GM21423 (cell line): ENCODE results near the gene LANCL2.
"Not testable (repeated sequence)": the region's sequence is repeated elsewhere in the genome, so short reads cannot be mapped to it uniquely, and the experiment has no call there.

ENCODE experiments used
- ATAC-seq: cut with Tn5 transposase; IDR thresholded peaks from one replicate; pipeline ENCODE4 v1.9.1; 2021; ENCODE audit warnings: mild to moderate bottlenecking, moderate library complexity; ENCODE audit not compliant: unreplicated experiment

LANCL2 gene

GRCh38 chr7:55402506-55402905, 37.4 kb downstream of the LANCL2 start:
- ATAC-seq: not testable (repeated sequence)

DNA sequence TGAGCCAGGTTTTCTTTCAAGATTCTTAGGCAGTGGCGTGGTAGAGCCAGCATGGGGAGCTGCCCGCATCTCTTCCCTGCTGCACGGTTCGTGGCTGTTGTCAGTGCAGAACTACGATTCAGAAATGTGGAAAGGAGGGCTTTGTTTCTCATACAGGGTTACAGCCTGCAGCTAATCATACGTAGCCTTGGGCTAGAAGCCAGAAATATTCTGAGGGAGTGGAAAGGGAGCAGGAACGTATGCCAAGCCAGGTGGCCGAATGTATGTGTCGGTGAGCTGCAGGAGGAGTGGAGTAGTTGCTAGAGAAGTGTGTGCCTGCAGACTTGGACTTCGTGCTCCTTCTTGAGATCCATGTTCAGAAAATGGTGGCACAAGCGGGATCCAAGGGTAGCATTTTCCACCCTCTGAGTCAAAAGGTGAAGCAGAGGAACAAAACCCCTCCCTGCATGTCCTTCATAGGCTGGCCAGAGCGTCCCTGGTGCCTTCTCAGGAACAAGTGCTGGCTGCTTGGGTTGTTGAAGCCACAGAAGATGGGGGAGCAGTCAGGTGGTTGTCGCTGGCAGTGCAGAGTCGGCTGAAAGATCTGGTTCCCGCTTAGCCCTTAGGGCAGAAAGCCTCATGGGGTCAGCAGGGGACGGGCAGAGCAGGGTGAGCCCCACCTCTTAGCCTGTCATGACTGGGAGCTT, 40.9 kb downstream of the LANCL2 start:
- no peak for ATAC-seq

- ATAC-seq: peak; percentile 72
Measured at GRCh38 chr7:55409482-55410225, 44.5 kb downstream of the LANCL2 start.

DNA sequence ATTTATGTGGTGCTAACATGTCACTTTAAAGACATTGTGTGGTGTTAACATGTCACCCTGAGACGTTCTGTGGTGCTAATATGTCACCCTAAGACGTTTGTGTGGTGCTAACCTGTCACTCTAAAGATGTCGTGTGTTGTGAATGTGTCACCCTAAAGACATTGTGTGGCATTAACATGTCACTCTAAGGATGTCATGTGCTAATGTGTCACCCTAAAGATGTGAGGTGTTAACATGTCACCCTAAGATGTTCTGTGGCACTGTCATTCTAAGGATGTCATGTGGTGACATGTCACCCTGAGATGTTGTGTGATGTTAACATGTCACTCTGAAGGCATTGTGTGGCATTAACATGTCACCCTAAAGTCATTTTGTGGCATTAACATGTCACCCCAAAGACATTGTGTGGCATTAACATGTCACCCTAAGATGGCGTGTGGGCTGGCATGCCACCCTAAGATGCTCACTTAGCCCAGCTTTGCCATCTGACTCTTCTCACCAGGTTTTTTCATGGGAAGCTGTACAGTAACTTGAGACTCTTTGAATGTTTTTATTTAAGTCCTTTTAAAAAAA, 45.6 kb downstream of the LANCL2 start:
- ATAC-seq: no peak

DNA sequence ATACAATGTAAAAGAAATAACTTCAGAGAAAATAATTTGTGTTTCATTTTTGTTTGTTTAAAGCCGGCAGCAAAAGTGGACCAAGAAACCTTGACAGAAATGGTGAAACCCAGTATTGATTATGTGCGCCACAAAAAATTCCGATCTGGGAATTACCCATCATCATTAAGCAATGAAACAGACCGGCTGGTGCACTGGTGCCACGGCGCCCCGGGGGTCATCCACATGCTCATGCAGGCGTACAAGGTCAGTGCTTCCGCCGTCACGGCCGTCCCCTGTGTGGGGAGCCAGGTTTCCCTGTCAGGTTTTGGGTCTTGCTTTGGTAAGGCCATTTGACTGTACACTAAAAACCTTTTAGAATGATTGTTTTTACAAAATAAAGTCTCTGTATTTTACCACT, 46.7 kb downstream of the LANCL2 start:
- ATAC-seq: no peak

DNA sequence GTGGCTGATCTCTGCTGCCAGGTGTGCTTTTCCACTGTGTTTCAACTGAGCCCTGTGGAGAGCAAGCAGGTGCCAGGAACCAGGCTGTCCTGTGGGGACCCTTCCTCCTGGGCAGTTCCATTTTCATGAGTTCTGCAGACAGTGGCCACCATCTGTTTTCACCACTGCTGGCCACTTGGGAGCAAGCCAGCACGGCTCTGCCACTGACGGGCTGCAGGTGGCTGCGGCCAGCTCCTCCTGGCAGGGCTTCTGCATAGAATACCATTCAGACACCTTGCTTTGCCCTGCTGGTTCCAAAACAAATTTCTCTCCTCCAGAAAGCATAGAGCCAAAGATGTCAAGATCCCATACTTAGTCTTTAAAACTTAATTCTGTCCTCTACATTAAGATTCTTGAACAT, 48.3 kb downstream of the LANCL2 start:
- no peak for ATAC-seq

DNA sequence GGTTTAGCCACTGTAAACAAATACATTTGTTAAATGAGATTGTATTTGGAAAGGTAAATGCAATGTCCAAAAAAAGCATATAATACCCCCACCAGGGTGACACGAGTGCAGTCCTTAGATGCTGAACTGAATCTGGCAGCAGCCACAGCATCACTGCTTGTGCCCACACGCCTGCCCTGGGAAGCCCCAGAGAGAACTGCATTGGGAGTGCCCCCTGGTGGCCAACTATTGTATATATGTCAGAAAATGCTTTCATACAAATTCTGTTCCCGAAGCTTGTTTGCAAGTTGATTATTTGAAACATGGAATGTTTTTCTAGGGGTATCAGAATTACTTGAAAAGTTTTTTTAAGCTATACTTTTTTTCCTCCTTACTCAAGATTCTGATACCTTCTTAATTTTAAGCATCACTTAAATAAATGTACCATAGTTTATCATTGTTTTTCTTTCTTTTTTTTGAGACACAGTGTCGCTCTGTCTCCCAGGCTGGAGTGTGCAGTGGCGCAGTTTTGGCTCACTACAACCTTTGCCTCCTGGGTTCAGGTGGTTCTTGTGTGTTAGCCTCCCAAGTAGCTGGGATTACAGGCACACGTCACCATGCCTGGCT, 50.1 kb downstream of the LANCL2 start:
- ATAC-seq: peak; percentile 96

GRCh38 chr7:55417456-55417855, 52.3 kb downstream of the LANCL2 start:
- not testable (repeated sequence) for ATAC-seq

GRCh38 chr7:55420530-55420929, 55.4 kb downstream of the LANCL2 start:
- no peak for ATAC-seq

- ATAC-seq: no peak
Measured at GRCh38 chr7:55423277-55423711, 58.2 kb downstream of the LANCL2 start.

GRCh38 chr7:55423891-55424290, 58.8 kb downstream of the LANCL2 start:
- ATAC-seq: no peak

DNA sequence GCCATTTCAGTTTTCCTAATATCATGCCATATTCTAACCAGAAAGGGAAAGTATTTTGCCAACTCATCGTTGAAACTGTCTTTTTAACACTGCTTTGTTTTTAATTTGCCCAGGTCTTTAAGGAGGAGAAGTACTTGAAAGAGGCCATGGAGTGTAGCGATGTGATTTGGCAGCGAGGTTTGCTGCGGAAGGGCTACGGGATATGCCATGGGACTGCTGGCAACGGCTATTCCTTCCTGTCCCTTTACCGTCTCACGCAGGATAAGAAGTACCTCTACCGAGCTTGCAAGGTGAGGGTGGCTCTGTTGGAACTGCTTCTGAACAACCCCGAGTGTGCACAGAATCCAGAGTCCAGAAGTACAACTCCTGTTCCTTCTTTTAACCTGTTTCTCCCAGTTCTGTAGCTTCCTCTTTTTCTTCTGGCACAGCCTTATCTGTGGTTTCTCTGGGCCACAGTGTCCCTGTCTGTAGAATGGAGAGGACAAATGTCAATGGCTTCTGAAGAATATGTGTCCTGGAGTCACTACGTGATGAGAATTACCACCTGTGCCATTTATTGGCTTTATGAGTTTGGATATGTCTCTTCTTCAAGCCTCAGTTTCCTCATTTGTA, 60.1 kb downstream of the LANCL2 start:
- no peak for ATAC-seq

DNA sequence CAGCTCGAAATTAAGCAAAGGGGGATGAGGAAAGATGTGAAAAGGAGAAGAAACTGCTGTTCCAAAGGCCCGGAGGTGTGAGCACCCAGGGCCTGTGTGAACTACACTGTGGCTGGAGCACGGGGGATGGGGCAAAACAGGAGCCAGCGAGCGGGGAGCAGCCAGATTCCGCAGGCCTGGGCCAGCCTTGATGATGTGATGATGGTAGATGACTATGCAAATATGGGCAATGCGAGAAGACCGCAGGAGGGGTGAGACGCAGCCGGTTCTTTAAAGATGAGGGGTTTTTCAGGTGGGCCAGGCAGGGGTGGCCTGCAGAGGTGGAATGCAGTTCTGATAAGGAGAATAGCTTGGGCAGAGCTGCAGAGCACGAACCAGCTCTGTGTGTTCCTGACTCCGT, 61.5 kb downstream of the LANCL2 start:
- no peak for ATAC-seq

DNA sequence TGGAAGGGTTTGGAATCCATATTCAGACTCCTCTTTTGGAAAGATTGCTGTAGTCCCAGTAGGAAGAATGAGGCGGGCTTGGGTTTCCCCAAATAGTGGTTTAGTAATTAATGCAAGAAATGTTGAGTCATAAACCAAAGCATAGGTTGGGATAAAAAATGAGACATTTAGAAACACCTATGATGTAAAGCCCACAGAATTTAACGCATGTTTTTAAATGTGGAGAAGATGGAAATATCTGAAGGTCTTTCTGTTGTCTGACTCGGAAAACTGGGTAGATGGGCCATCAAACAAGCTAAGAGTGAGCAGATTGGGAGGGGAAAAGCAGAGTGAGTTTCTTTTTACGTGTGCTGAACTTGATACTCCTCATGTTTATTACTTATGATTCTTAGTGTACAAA, 62.2 kb downstream of the LANCL2 start:
- ATAC-seq: no peak

GRCh38 chr7:55427800-55428199, 62.7 kb downstream of the LANCL2 start:
- ATAC-seq: no peak

DNA sequence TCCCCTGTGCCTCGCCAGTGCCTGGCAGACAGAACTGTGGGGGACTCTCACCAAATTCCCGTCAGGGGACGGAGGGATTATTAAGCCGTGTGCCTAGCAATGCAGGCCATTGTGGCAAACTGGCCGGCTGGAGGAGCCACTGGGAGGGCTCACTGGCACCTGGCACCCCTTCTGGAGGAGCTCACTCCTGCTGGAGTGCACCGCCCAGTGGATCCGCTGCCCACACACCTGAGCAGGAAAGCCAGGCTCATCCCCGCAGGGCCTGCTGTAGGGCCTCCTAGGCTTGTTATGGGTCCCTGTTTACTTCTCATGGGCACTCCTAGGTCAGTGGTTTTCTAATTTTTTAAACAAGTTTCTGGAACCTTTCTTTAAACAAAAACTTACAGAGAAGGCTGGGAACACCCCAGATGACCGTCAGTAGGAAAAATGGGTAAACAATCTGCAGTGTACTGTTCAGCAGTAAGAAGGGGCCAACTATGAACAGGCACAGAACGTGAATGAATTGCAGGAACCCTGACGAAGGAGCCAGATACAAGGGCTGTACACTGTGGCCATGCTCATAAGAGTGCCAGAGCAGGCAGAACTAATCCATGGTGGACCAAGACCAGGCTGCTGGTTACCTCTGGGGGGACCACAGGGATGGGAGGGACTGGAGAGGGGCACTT, 64.8 kb downstream of the LANCL2 start:
- ATAC-seq: no peak

DNA sequence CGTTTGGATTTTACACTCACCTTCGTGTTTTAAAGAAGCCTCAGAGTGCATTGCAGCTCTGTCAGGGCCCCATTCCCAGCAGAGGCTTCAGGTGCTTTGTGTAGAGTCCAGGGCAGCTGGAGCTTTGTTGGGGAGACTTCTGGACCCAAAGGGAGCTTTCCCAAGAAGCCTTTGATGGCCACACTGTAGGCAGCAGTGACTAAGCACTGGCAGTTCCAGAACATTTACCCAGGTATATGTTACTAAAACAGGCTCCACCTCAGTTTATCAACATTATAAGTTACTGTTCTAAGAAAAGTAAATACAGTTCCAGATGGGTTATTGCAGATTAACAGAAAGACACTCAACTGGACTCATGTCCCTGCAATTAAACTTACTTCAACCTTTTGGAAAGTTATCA, 66.8 kb downstream of the LANCL2 start:
- no peak for ATAC-seq

GRCh38 chr7:55432506-55432905, 67.4 kb downstream of the LANCL2 start:
- ATAC-seq: no peak

GRCh38 chr7:55432939-55433784, 68.0 kb downstream of the LANCL2 start:
- ATAC-seq: peak; percentile 75

DNA sequence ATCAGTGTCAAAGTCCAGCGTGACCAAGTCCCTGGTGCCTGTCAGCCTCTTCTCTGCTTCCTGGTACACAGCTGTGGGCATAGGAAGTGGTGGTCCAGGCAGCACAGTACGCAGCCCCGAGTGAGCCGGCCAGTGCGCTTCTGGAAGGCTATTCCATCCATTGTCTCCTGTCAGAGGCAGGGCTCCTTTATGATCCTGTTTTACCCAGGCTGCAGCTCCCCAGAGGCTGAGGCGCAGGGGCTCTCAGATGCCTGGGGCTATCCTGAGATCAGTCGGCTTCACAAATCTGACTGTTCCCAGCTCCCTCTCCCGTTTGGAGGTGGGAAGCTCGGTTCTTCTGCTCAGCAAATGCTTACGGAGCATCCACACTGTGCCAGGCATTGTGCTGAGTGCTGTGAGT, 70.3 kb downstream of the LANCL2 start:
- ATAC-seq: no peak
